Panc1 (cell line): ENCODE measurements around the gene FFAR3. TPM values are rescaled to one million over a fixed set of nuclear protein-coding genes. Genes with fewer than 3 reads are reported as not detected.

Experiments used
- ATAC-seq: fragments of 200-7000 bp; cut with Tn5 transposase; 2 replicates; pipeline ENCODE4 v1.9.1; 2020; ENCODE audit warnings: mild to moderate bottlenecking, moderate library complexity
- BruUV-seq: library from RNA; stranded (reverse); fragments of 400-500 nt; replicated peaks from 2 replicates; lab custom pipeline; 2021; lab: Mats Ljungman, UMichigan
- CTCF ChIA-PET: fragments of 300-600 bp; sonication (Branson Sonifier 250); formaldehyde crosslinking; loops from one replicate; lab custom pipeline; 2022; ENCODE audit warnings: antibody characterized with exemption; lab: Charles Lee
- POLR2A ChIA-PET: fragments of 300-600 bp; sonication (Branson Sonifier 250); formaldehyde crosslinking; loops from one replicate; lab custom pipeline; 2022; ENCODE audit warnings: antibody characterized with exemption; lab: Charles Lee
- DNase-seq: peaks from one replicate; pipeline ENCODE4 v3.0.0-alpha.2; 2010; ENCODE audit warnings: low read depth, low spot score
- H3K27ac ChIP-seq: 2 replicates; pipeline ENCODE4 v1.5.1; 2011; ENCODE audit warnings: mild to moderate bottlenecking, low read length, inconsistent platforms
- H3K27me3 ChIP-seq: fragments of 200-500 bp; sonication (Bioruptor generic); 2 replicates; pipeline ENCODE4 v1.6.0; 2014; ENCODE audit warnings: low read length, inconsistent platforms; ENCODE audit not compliant: control insufficient read depth, insufficient read depth
- H3K36me3 ChIP-seq: fragments of 200-500 bp; sonication (Bioruptor generic); 2 replicates; pipeline ENCODE4 v1.5.1; 2014; ENCODE audit warnings: inconsistent platforms, mild to moderate bottlenecking, low read length, moderate library complexity; ENCODE audit not compliant: control insufficient read depth, insufficient read depth
- H3K4me1 ChIP-seq: 2 replicates; pipeline ENCODE4 v1.5.1; 2011; ENCODE audit warnings: inconsistent platforms, mild to moderate bottlenecking, low read length, moderate library complexity; ENCODE audit not compliant: control insufficient read depth, insufficient read depth
- H3K4me3 ChIP-seq, 2 experiments: 2 replicates each; pipeline ENCODE4 v1.5.1; 2011 to 2012; ENCODE audit warnings: low read depth in 2 of 2, low read length in 2 of 2, mild to moderate bottlenecking in 2 of 2, inconsistent platforms in 1 of 2, moderate library complexity in 1 of 2
- H3K9me3 ChIP-seq: fragments of 200-500 bp; sonication (Bioruptor generic); 2 replicates; pipeline ENCODE4 v1.5.1; 2014; ENCODE audit warnings: low read depth, mild to moderate bottlenecking, inconsistent platforms, low read length, moderate library complexity; ENCODE audit not compliant: control insufficient read depth, insufficient read depth
- CTCF ChIP-seq: fragments of 450-650 bp; IDR thresholded peaks from 2 replicates; pipeline ENCODE4 v1.5.1; 2017; ENCODE audit warnings: mild to moderate bottlenecking
- POLR2AphosphoS5 ChIP-seq: IDR thresholded peaks from 2 replicates; pipeline ENCODE4 v1.6.1; 2012; ENCODE audit warnings: mild to moderate bottlenecking, low read depth, low read length, moderate library complexity
- REST ChIP-seq, 2 experiments: IDR thresholded peaks; 2 replicates each; pipeline ENCODE4 v1.6.1; 2011 to 2012; ENCODE audit warnings: low read depth in 2 of 2, control low read depth in 1 of 2, low read length in 1 of 2, mild to moderate bottlenecking in 1 of 2, moderate library complexity in 1 of 2; ENCODE audit not compliant: insufficient read depth in 1 of 2
- SIN3A ChIP-seq: IDR thresholded peaks from 2 replicates; pipeline ENCODE4 v1.6.1; 2012; ENCODE audit warnings: low read depth, mild to moderate bottlenecking, low read length, moderate library complexity, borderline replicate concordance; ENCODE audit not compliant: insufficient read depth
- TCF7L2 ChIP-seq: IDR thresholded peaks from 2 replicates; pipeline ENCODE4 v1.6.1; 2011; ENCODE audit warnings: mild to moderate bottlenecking, low read depth, low read length, inconsistent platforms
- in situ Hi-C: cut with HindIII; loops from 2 replicates; pipeline ENCODE4 v1.10.0; 2016; ENCODE audit warnings: low sequenced_read_pairs, low pct_unique_long_range_greater_than_20kb
- intact Hi-C: fragments of 100-400 bp; cut with micrococcal nuclease; formaldehyde crosslinking; loops from one replicate; pipeline ENCODE4 v1.10.0; 2022; ENCODE audit not compliant: unreplicated experiment
- total RNA-seq: library from RNA; stranded (reverse); gene quantifications from one replicate; pipeline ENCODE4 v1.2.1, GENCODE V29; 2021; ENCODE audit not compliant: unreplicated experiment

Gene FFAR3
- total RNA-seq, 1 experiment from 2014 or later: not detected

GRCh38 chr19:35377656-35378055 lies 19.4 kb downstream of the FFAR3 start:
- ChIA-PET POLR2A (interaction anchor here (0.6 kb wide), 1 partner anchor 394 kb away, joined by 4 read pairs; no protein-coding TSS in a partner anchor), CTCF (no interaction called here)
- no peaks in the 10 kb centered on the region for H3K9me3 ChIP-seq
- peaks cover 7% of the 10 kb centered on the region for H3K27me3 ChIP-seq
- DNase-seq (no peak), ATAC-seq (no peak)
- TF ChIP-seq SIN3A (no peak), POLR2AphosphoS5 (no peak), TCF7L2 (no peak), REST (IDR thresholded peaks at IDR 0.05; ENCODE audit: insufficient read depth in 1 of 2, low read depth in 2 of 2, low read length in 1 of 2) (no peak), CTCF (no peak)
- no peaks in the 10 kb centered on the region for H3K36me3 ChIP-seq
- BruUV-seq: no TSS peak
- in situ Hi-C loops (no loop called here), intact Hi-C loops (no loop called here)
- H3K4me3 ChIP-seq: no peak overlapping the region
- no peak overlapping the region for H3K27ac ChIP-seq
- H3K4me1 ChIP-seq: no peaks in the 10 kb centered on the region

- intact Hi-C loops: no loop called here
- in situ Hi-C loops: no loop called here
Observed at GRCh38 chr19:35378356-35378755, 20.1 kb downstream of the FFAR3 start.

More at GRCh38 chr19:35378356-35378755, 20.1 kb downstream of the FFAR3 start:
- H3K4me1 ChIP-seq: no peaks in the 10 kb centered on the region
- POLR2A ChIA-PET: no interaction called here
- no peak for ATAC-seq
- no peak overlapping the region for H3K27ac ChIP-seq
- no peak for TF ChIP-seq CTCF
- TF ChIP-seq TCF7L2: no peak
- TF ChIP-seq SIN3A: no peak
- no peak for TF ChIP-seq REST (IDR thresholded peaks at IDR 0.05; ENCODE audit: insufficient read depth in 1 of 2, low read depth in 2 of 2, low read length in 1 of 2)
- TF ChIP-seq POLR2AphosphoS5: no peak
- CTCF ChIA-PET: no interaction called here
- H3K4me3 ChIP-seq: no peak overlapping the region
- no peak for DNase-seq
- BruUV-seq: no TSS peak
- H3K27me3 ChIP-seq: peaks cover 7% of the 10 kb centered on the region
- H3K36me3 ChIP-seq: no peaks in the 10 kb centered on the region
- H3K9me3 ChIP-seq: no peaks in the 10 kb centered on the region
